ENCODE results near the gene ADGRE1. TPM values are rescaled to one million over a fixed set of nuclear protein-coding genes. Genes with fewer than 3 reads are reported as not detected.

The ADGRE1 gene
- total and polyA plus RNA-seq, 2 of the 13 experiments (the other 11 are each of a cell fraction or from before 2014, with no cell fraction given), result not detected

DNA sequence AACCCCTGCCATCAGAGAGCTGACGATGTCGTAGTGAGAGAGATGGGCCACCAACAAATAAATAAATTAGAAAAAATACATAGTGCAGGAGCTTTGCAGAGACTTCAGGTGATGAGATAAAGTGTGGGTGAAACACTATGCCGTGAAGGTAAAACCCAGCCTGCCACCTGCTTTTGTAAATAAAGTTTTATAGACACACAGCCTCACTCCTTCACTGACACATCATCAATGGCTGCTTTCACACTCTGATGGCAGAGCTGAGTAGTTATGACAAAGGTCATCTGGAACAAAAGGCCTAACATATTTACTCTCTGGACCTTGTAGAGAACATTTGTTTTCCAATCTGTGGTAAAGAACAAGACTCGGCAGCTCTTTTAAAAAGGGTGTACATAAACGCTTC, 88.8 kb downstream of the ADGRE1 start:
- H3K27ac ChIP-seq (ENCODE audit: extremely low read length, insufficient read depth, low read length), result no peak overlapping the region
- peaks cover 14% of the 10 kb centered on the region for H3K9me3 ChIP-seq (ENCODE audit: low read length)
- no peaks in the 10 kb centered on the region for H3K36me3 ChIP-seq (replicated peaks in 1 of 2; ENCODE audit: control insufficient read depth in 1 of 2, insufficient read depth in 2 of 2, low read length in 2 of 2)
- ATAC-seq (no peak), DNase-seq (ENCODE audit: low spot score) (no peak), FAIRE-seq (no peak)
- H4K20me1 ChIP-seq (ENCODE audit: insufficient read depth, low read length), result no peaks in the 10 kb centered on the region
- H3K4me1 ChIP-seq (ENCODE audit: insufficient read depth, low read length), result peaks cover 11% of the 10 kb centered on the region
- TF ChIP-seq MED13 (CRISPR knock-in tag; IDR thresholded peaks at IDR 0.05) (no peak), SOX5 (CRISPR knock-in tag; IDR thresholded peaks at IDR 0.05; ENCODE audit: borderline replicate concordance) (0 out of 2 replicates have a peak, but pooled peaks have one; percentile 39), ETV5 (CRISPR knock-in tag; IDR thresholded peaks at IDR 0.05; ENCODE audit: borderline replicate concordance) (no peak), SOX13 (IDR thresholded peaks at IDR 0.05) (no peak), SOX13 (CRISPR knock-in tag; conservative IDR thresholded peaks at IDR 0.05 in 1 of 2, IDR thresholded peaks at IDR 0.05 in 1 of 2) (0 out of 4 replicates have a peak, but pooled peaks of 1 of the 2 experiments have one; percentile 32)
- TF ChIP-seq, protein P1, sequence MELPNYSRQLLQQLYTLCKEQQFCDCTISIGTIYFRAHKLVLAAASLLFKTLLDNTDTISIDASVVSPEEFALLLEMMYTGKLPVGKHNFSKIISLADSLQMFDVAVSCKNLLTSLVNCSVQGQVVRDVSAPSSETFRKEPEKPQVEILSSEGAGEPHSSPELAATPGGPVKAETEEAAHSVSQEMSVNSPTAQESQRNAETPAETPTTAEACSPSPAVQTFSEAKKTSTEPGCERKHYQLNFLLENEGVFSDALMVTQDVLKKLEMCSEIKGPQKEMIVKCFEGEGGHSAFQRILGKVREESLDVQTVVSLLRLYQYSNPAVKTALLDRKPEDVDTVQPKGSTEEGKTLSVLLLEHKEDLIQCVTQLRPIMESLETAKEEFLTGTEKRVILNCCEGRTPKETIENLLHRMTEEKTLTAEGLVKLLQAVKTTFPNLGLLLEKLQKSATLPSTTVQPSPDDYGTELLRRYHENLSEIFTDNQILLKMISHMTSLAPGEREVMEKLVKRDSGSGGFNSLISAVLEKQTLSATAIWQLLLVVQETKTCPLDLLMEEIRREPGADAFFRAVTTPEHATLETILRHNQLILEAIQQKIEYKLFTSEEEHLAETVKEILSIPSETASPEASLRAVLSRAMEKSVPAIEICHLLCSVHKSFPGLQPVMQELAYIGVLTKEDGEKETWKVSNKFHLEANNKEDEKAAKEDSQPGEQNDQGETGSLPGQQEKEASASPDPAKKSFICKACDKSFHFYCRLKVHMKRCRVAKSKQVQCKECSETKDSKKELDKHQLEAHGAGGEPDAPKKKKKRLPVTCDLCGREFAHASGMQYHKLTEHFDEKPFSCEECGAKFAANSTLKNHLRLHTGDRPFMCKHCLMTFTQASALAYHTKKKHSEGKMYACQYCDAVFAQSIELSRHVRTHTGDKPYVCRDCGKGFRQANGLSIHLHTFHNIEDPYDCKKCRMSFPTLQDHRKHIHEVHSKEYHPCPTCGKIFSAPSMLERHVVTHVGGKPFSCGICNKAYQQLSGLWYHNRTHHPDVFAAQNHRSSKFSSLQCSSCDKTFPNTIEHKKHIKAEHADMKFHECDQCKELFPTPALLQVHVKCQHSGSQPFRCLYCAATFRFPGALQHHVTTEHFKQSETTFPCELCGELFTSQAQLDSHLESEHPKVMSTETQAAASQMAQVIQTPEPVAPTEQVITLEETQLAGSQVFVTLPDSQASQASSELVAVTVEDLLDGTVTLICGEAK (IDR thresholded peaks at IDR 0.05), result peak; percentile 79
- TF ChIP-seq, protein P1 (CRISPR knock-in tag; IDR thresholded peaks at IDR 0.05), result peak; percentile 99
- H3K4me2 ChIP-seq (ENCODE audit: low read depth, low read length), result peak overlapping the region; percentile 10; the same call in 1 of the 2 replicates
- BruUV-seq (replicated peaks), result no TSS peak
- H3K79me2 ChIP-seq (ENCODE audit: insufficient read depth, low read length), result no peaks in the 10 kb centered on the region
- 13% methylated on average over 5 of the region's 5 CpGs for WGBS (ENCODE audit: low lambda C conversion rate)
- H3K4me3 ChIP-seq (replicated peaks in 1 of 3; ENCODE audit: insufficient read depth in 1 of 3, low read depth in 2 of 3, low read length in 3 of 3), result no peak overlapping the region
- H3K9ac ChIP-seq (ENCODE audit: insufficient read depth, low read depth, low read length), result no peak overlapping the region
- ChIA-PET POLR2A (no interaction called here), CTCF (ENCODE audit: low intra/inter-chr PET ratio, low total read pairs) (no interaction called here)
- intact Hi-C loops (cut with micrococcal nuclease; ENCODE audit: unreplicated experiment) (no loop called here), in situ Hi-C loops (cut with HindIII; ENCODE audit: extremely low pct_ligation_motif_present, low pct_unique_long_range_greater_than_20kb) (no loop called here)
- H3K27me3 ChIP-seq (ENCODE audit: control insufficient read depth in 1 of 2, insufficient read depth in 2 of 2, low read length in 2 of 2), result peaks cover 0 to 14% of the 10 kb centered on the region in 2 experiments; a peak in 1 of 5 replicates
- no peak overlapping the region for H2AFZ ChIP-seq (ENCODE audit: low read length)

Measured in HepG2 (cell line).